CD4-positive, alpha-beta memory T cell (primary cell): Measurements from ENCODE around the gene NR5A1. TPM values are rescaled to one million over a fixed set of nuclear protein-coding genes. Genes with fewer than 3 reads are reported as not detected.
A peak's percentile ranks its signal among the peaks of the same experiment; 100 is the strongest.

Experiments used
- CTCF ChIA-PET: fragments of 350-600 bp; sonication (Branson Sonifier 250); formaldehyde crosslinking; loops from one replicate; lab custom pipeline; 2021; ENCODE audit warnings: inconsistent platforms; ENCODE audit not compliant: partially characterized antibody; lab: Charles Lee
- POLR2A ChIA-PET: fragments of 350-600 bp; sonication (Branson Sonifier 250); formaldehyde crosslinking; loops from one replicate; lab custom pipeline; 2021; ENCODE audit not compliant: partially characterized antibody; lab: Charles Lee
- DNase-seq, 5 donors: peaks; one replicate each; pipeline versions ENCODE4 v3.0.0 to v3.0.0-alpha.2; 2020 to 2022; ENCODE audit warnings: mixed read lengths in 1 of 5
- H3K27ac ChIP-seq: one replicate; pipeline ENCODE4 v1.7.0; 2013; ENCODE audit warnings: low read depth, low read length
- H3K27me3 ChIP-seq: 2 replicates; pipeline ENCODE4 v1.7.0; 2013; ENCODE audit warnings: mild to moderate bottlenecking, low read length, moderate library complexity; ENCODE audit not compliant: insufficient read depth
- H3K36me3 ChIP-seq: 2 replicates; pipeline ENCODE4 v1.7.0; 2013; ENCODE audit warnings: mild to moderate bottlenecking, low read length, moderate library complexity; ENCODE audit not compliant: insufficient read depth
- H3K4me1 ChIP-seq: 2 replicates; pipeline ENCODE4 v1.7.0; 2013; ENCODE audit warnings: mild to moderate bottlenecking, low read length, moderate library complexity; ENCODE audit not compliant: insufficient read depth
- H3K4me3 ChIP-seq, 2 donors: one replicate each; pipeline ENCODE4 v1.7.0; 2013; ENCODE audit warnings: low read length in 2 of 2, mild to moderate bottlenecking in 1 of 2
- H3K9me3 ChIP-seq, 2 donors: one replicate each; pipeline ENCODE4 v1.7.0; 2013; ENCODE audit warnings: low read length in 2 of 2, control low read depth in 1 of 2; ENCODE audit not compliant: control insufficient read depth in 1 of 2
- H3K27ac Mint-ChIP-seq, 7 donors: one replicate each; pipeline ENCODE4 v1.8.0; 2020 to 2021; ENCODE audit warnings: mixed read lengths in 7 of 7, mild to moderate bottlenecking in 6 of 7, inconsistent platforms in 3 of 7, moderate library complexity in 3 of 7
- H3K27me3 Mint-ChIP-seq, 2 donors: one replicate each; pipeline ENCODE4 v1.8.0; 2020 to 2021; ENCODE audit warnings: mixed read lengths in 2 of 2
- H3K36me3 Mint-ChIP-seq, 2 donors: one replicate each; pipeline ENCODE4 v1.8.0; 2020 to 2021; ENCODE audit warnings: mixed read lengths in 2 of 2, inconsistent platforms in 1 of 2, mild to moderate bottlenecking in 1 of 2
- H3K4me1 Mint-ChIP-seq, 4 donors: one replicate each; pipeline ENCODE4 v1.8.0; 2020 to 2021; ENCODE audit warnings: mixed read lengths in 4 of 4, mild to moderate bottlenecking in 1 of 4
- H3K4me3 Mint-ChIP-seq, 8 donors: one replicate each; pipeline ENCODE4 v1.8.0; 2020 to 2021; ENCODE audit warnings: mixed read lengths in 8 of 8, mild to moderate bottlenecking in 7 of 8, moderate library complexity in 6 of 8, inconsistent platforms in 3 of 8
- H3K9me3 Mint-ChIP-seq, 8 donors: one replicate each; pipeline ENCODE4 v1.8.0; 2020 to 2021; ENCODE audit warnings: mixed read lengths in 8 of 8, mild to moderate bottlenecking in 5 of 8, inconsistent platforms in 3 of 8, moderate library complexity in 1 of 8
- intact Hi-C: fragments of 100-400 bp; cut with micrococcal nuclease; formaldehyde crosslinking; loops from one replicate; pipeline ENCODE4 v1.15.1; 2023
- polyA plus RNA-seq, 2 donors: library from polyadenylated mRNA; unstranded; fragments of 300-500 nt; fragmentation: Illumina TruSeq; gene quantifications; one replicate each; pipeline ENCODE4 v1.2.3, GENCODE V29; 2021
- total RNA-seq, 2 experiments: library from RNA; stranded (reverse); gene quantifications; one replicate each; pipeline ENCODE4 v1.2.3, GENCODE V29; 2021

NR5A1 gene
- total and polyA plus RNA-seq, 4 experiments from 2014 or later: not detected

GRCh38 chr9:124469011-124469832 lies 38.0 kb downstream of the NR5A1 start:
- H3K27me3 Mint-ChIP-seq: peaks cover 8 to 20% of the 10 kb centered on the region in 2 donors
- POLR2A ChIA-PET: no interaction called here
- no peak overlapping the region for H3K4me3 Mint-ChIP-seq
- CTCF ChIA-PET: no interaction called here
- Histone ChIP-seq H3K27me3 (no peaks in the 10 kb centered on the region), H3K4me1 (no peaks in the 10 kb centered on the region), H3K4me3 (no peak overlapping the region), H3K27ac (no peak overlapping the region), H3K9me3 (no peaks in the 10 kb centered on the region), H3K36me3 (no peaks in the 10 kb centered on the region)
- peak in 1 of 5 donors; percentile 16 for DNase-seq
- intact Hi-C loops: no loop called here
- H3K27ac Mint-ChIP-seq: no peak overlapping the region
- no peaks in the 10 kb centered on the region for H3K4me1 Mint-ChIP-seq
- H3K9me3 Mint-ChIP-seq: no peaks in the 10 kb centered on the region
- no peaks in the 10 kb centered on the region for H3K36me3 Mint-ChIP-seq

DNA sequence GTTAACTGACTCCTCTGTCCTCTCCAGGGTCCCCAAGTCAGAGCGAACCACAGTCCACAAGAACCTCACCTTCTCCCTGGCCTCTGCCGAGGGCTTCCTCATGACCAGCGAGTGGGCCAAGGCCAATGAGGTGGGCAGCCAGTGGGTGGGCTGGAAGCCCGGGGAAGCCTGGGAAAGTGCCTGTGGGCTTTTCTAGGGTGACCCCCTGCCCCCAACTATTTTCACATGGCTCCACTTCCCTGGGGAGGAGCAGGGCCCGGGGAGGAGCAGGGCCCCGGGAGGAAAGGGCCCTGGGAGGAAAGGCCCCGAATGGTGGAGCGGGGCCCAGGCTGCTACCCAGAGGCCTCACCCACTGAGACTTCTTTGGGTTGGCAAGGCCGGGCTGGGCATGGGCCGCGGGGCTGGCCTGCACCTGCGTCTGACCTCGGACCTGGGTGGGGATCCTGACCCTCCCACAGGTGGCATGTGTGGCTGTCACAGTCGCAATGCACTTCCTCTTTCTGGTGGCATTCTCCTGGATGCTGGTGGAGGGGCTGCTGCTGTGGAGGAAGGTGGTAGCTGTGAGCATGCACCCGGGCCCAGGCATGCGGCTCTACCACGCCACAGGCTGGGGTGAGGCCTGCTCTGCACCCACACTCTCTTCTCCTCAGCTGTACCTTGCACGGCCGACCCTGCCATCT lies 39.0 kb downstream of the NR5A1 start:
- no peaks in the 10 kb centered on the region for H3K36me3 Mint-ChIP-seq
- CTCF ChIA-PET: no interaction called here
- H3K36me3 ChIP-seq: no peaks in the 10 kb centered on the region
- DNase-seq: no peak
- H3K27me3 ChIP-seq: no peaks in the 10 kb centered on the region
- H3K4me1 Mint-ChIP-seq: no peaks in the 10 kb centered on the region
- intact Hi-C loops: no loop called here
- no peaks in the 10 kb centered on the region for H3K4me1 ChIP-seq
- H3K9me3 Mint-ChIP-seq: peaks cover 0 to 4% (median 0%) of the 10 kb centered on the region in 8 donors
- no peak overlapping the region for H3K27ac ChIP-seq
- H3K27ac Mint-ChIP-seq: no peak overlapping the region
- H3K4me3 Mint-ChIP-seq: no peak overlapping the region
- no peak overlapping the region for H3K4me3 ChIP-seq
- no peaks in the 10 kb centered on the region for H3K9me3 ChIP-seq
- POLR2A ChIA-PET: no interaction called here
- peaks cover 8 to 16% of the 10 kb centered on the region in 2 donors for H3K27me3 Mint-ChIP-seq

GRCh38 chr9:124467410-124468060 lies 39.7 kb downstream of the NR5A1 start:
- H3K9me3 Mint-ChIP-seq: peaks cover 0 to 4% (median 0%) of the 10 kb centered on the region in 8 donors
- H3K4me3 Mint-ChIP-seq: no peak overlapping the region
- no peak for DNase-seq
- peaks cover 8 to 13% of the 10 kb centered on the region in 2 donors for H3K27me3 Mint-ChIP-seq
- Histone ChIP-seq H3K36me3 (no peaks in the 10 kb centered on the region), H3K4me1 (no peaks in the 10 kb centered on the region), H3K9me3 (no peaks in the 10 kb centered on the region), H3K27me3 (no peaks in the 10 kb centered on the region), H3K27ac (no peak overlapping the region), H3K4me3 (no peak overlapping the region)
- no peaks in the 10 kb centered on the region for H3K4me1 Mint-ChIP-seq
- ChIA-PET CTCF (no interaction called here), POLR2A (no interaction called here)
- H3K27ac Mint-ChIP-seq: no peak overlapping the region
- no peaks in the 10 kb centered on the region for H3K36me3 Mint-ChIP-seq
- intact Hi-C loops: no loop called here

- no peak overlapping the region for H3K27ac ChIP-seq
- no peaks in the 10 kb centered on the region for H3K27me3 ChIP-seq
- no peak for DNase-seq
- H3K36me3 ChIP-seq: no peaks in the 10 kb centered on the region
- POLR2A ChIA-PET: no interaction called here
- Mint-ChIP-seq H3K27me3 (peaks cover 6 to 10% of the 10 kb centered on the region in 2 donors), H3K4me1 (no peaks in the 10 kb centered on the region), H3K4me3 (no peak overlapping the region), H3K27ac (no peak overlapping the region), H3K9me3 (peaks cover 0 to 4% (median 0%) of the 10 kb centered on the region in 8 donors), H3K36me3 (no peaks in the 10 kb centered on the region)
- no peak overlapping the region for H3K4me3 ChIP-seq
- H3K4me1 ChIP-seq: no peaks in the 10 kb centered on the region
- intact Hi-C loops: no loop called here
- no peaks in the 10 kb centered on the region for H3K9me3 ChIP-seq
- CTCF ChIA-PET: no interaction called here
Observed at GRCh38 chr9:124465736-124466135, 41.5 kb downstream of the NR5A1 start.

DNA sequence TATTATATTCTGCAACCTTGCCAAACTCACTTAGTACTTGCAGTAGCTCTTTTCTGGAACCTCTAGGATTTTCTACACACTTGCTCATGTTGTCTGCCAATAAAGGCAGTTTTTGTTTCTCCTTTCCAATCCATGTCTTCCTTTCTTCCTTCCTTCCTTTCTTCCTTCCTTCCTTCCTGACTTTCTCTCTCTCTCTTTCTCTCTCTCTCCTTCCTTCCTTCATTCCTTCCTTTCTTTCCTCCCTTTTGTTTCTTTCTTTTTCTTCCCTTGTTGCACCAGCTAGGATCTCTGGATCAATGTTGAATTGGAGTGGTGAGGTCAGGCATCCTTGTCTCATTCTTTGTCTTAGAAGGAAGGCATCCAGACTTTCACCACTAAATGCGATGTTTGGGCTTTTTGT lies 44.5 kb downstream of the NR5A1 start:
- H3K36me3 Mint-ChIP-seq: no peaks in the 10 kb centered on the region
- H3K27ac Mint-ChIP-seq: no peak overlapping the region
- Histone ChIP-seq H3K27me3 (no peaks in the 10 kb centered on the region), H3K4me3 (no peak overlapping the region), H3K9me3 (no peaks in the 10 kb centered on the region), H3K4me1 (no peaks in the 10 kb centered on the region), H3K27ac (no peak overlapping the region), H3K36me3 (no peaks in the 10 kb centered on the region)
- ChIA-PET POLR2A (no interaction called here), CTCF (interaction anchor here (1.4 kb wide), 1 partner anchor 9 kb away, joined by 3 read pairs; no protein-coding TSS in a partner anchor)
- no peak for DNase-seq
- intact Hi-C loops: no loop called here
- no peak overlapping the region for H3K4me3 Mint-ChIP-seq
- peaks cover 3 to 6% of the 10 kb centered on the region in 2 donors for H3K27me3 Mint-ChIP-seq
- H3K9me3 Mint-ChIP-seq: peaks cover 0 to 4% (median 0%) of the 10 kb centered on the region in 8 donors
- H3K4me1 Mint-ChIP-seq: no peaks in the 10 kb centered on the region

GRCh38 chr9:124458441-124458840 lies 48.8 kb downstream of the NR5A1 start:
- no peaks in the 10 kb centered on the region for H3K4me1 Mint-ChIP-seq
- ChIA-PET CTCF (no interaction called here), POLR2A (no interaction called here)
- H3K4me3 ChIP-seq: no peak overlapping the region
- H3K27me3 ChIP-seq: no peaks in the 10 kb centered on the region
- intact Hi-C loops: no loop called here
- no peak overlapping the region for H3K27ac ChIP-seq
- H3K27me3 Mint-ChIP-seq: peaks cover 2 to 3% of the 10 kb centered on the region in 2 donors
- peaks cover 0 to 4% (median 0%) of the 10 kb centered on the region in 8 donors for H3K9me3 Mint-ChIP-seq
- no peak overlapping the region for H3K4me3 Mint-ChIP-seq
- H3K9me3 ChIP-seq: no peaks in the 10 kb centered on the region
- no peaks in the 10 kb centered on the region for H3K4me1 ChIP-seq
- no peak for DNase-seq
- no peaks in the 10 kb centered on the region for H3K36me3 Mint-ChIP-seq
- H3K27ac Mint-ChIP-seq: no peak overlapping the region
- H3K36me3 ChIP-seq: no peaks in the 10 kb centered on the region

DNA sequence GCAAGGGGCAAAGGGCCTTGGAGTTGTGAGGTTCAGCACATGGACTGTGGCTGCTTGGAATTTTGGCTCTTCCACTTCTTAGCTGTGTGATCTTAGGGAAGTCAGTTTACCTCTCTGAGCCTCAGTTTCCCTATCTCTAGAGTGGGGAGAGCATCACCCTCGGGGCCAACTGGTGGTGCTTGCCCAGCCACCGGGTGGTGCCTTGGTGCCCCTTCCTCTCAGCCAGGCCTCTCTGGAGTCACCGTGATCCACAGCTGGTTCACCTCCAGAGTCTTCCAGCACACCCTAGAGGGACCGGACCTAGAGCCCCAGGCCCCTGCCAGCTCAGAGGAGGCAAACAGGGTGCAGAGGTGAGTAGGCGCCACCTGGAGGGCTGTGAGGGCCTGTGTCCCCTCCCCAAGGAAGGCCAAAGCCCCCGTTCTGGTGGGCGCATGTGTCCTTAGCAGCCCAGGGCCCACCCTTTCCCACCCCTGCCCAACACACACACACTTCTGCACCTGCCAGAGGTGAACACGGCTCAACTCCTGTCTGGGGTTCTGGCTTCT lies 49.2 kb downstream of the NR5A1 start:
- H3K36me3 ChIP-seq: no peaks in the 10 kb centered on the region
- Mint-ChIP-seq H3K4me1 (no peaks in the 10 kb centered on the region), H3K4me3 (no peak overlapping the region), H3K27ac (no peak overlapping the region), H3K9me3 (peaks cover 0 to 4% (median 0%) of the 10 kb centered on the region in 8 donors), H3K36me3 (no peaks in the 10 kb centered on the region), H3K27me3 (peaks cover 2 to 3% of the 10 kb centered on the region in 2 donors)
- DNase-seq: no peak
- no peak overlapping the region for H3K27ac ChIP-seq
- H3K4me1 ChIP-seq: no peaks in the 10 kb centered on the region
- no peaks in the 10 kb centered on the region for H3K27me3 ChIP-seq
- no peak overlapping the region for H3K4me3 ChIP-seq
- CTCF ChIA-PET: no interaction called here
- H3K9me3 ChIP-seq: no peaks in the 10 kb centered on the region
- POLR2A ChIA-PET: no interaction called here
- intact Hi-C loops: no loop called here
